ENCODE measurements around the gene IFITM10. TPM values are rescaled to one million over a fixed set of nuclear protein-coding genes. Genes with fewer than 3 reads are reported as not detected.
A peak's percentile ranks its signal among the peaks of the same experiment; 100 is the strongest.

IFITM10 gene
- total RNA-seq, 1 donor from 2014 or later, result 1.5 TPM

GRCh38 chr11:1727096-1727690 lies 23.2 kb downstream of the IFITM10 start:
- DNase-seq (ENCODE audit: low spot score), result peak; percentile 75

GRCh38 chr11:1719781-1720180 lies 30.6 kb downstream of the IFITM10 start:
- no peak for DNase-seq (ENCODE audit: low spot score)

GRCh38 chr11:1718326-1718725 lies 32.1 kb downstream of the IFITM10 start:
- DNase-seq (ENCODE audit: low spot score), result peak; percentile 55

- DNase-seq (ENCODE audit: low spot score), result peak; percentile 47
These were observed 32.6 kb downstream of the IFITM10 start for GRCh38 chr11:1717745-1718144.

GRCh38 chr11:1714908-1715885 lies 35.2 kb downstream of the IFITM10 start:
- DNase-seq (ENCODE audit: low spot score), result peak; percentile 75

GRCh38 chr11:1708716-1709115 lies 41.7 kb downstream of the IFITM10 start:
- DNase-seq (ENCODE audit: low spot score), result peak; percentile 62

- peak; percentile 22 for DNase-seq (ENCODE audit: low spot score)
These were observed 42.6 kb downstream of the IFITM10 start for GRCh38 chr11:1707751-1708150.

GRCh38 chr11:1706634-1707400 lies 43.6 kb downstream of the IFITM10 start:
- DNase-seq (ENCODE audit: low spot score), result peak; percentile 82

GRCh38 chr11:1705126-1706052 lies 45.0 kb downstream of the IFITM10 start:
- DNase-seq (ENCODE audit: low spot score), result peak; percentile 24

- DNase-seq (ENCODE audit: low spot score), result no peak
These were observed 47.2 kb downstream of the IFITM10 start for GRCh38 chr11:1703146-1703545.

GRCh38 chr11:1702506-1702905 lies 47.9 kb downstream of the IFITM10 start:
- DNase-seq (ENCODE audit: low spot score), result peak; percentile 59

GRCh38 chr11:1701091-1701807 lies 49.1 kb downstream of the IFITM10 start:
- DNase-seq (ENCODE audit: low spot score), result peak; percentile 72

GRCh38 chr11:1699771-1700170 lies 50.6 kb downstream of the IFITM10 start:
- DNase-seq (ENCODE audit: low spot score), result peak; percentile 84

- peak; percentile 53 for DNase-seq (ENCODE audit: low spot score)
These were observed 53.5 kb downstream of the IFITM10 start, which contains the start of gene KRTAP5-6 for GRCh38 chr11:1696608-1697570. TSS of gene KRTAP5-6 (plus strand) at chr11:1697195. CDS start at chr11:1697246, 51 bp downstream.

- peak; percentile 69 for DNase-seq (ENCODE audit: low spot score)
These were observed 54.8 kb downstream of the IFITM10 start for GRCh38 chr11:1695548-1696108.

- peak; percentile 77 for DNase-seq (ENCODE audit: low spot score)
These were observed 55.4 kb downstream of the IFITM10 start for GRCh38 chr11:1694846-1695547.

- DNase-seq (ENCODE audit: low spot score), result peak; percentile 94
These were observed 56.1 kb downstream of the IFITM10 start for GRCh38 chr11:1694064-1694845.
